Mesendoderm (in vitro differentiated cells): ENCODE results near the gene TMEM9.

Source experiments
- DNase-seq: peaks from one replicate; pipeline ENCODE4 v3.0.0; 2013
- H2AK5ac ChIP-seq: 2 replicates; pipeline ENCODE4 v1.6.1; 2013; ENCODE audit warnings: low read length, inconsistent platforms
- H2BK120ac ChIP-seq: 2 replicates; pipeline ENCODE4 v1.6.1; 2013; ENCODE audit warnings: low read depth, mild to moderate bottlenecking, low read length, moderate library complexity, mixed read lengths
- H2BK15ac ChIP-seq: replicated peaks from 2 replicates; pipeline ENCODE4 v1.6.1; 2013; ENCODE audit warnings: low read depth, mild to moderate bottlenecking, moderate library complexity
- H2BK5ac ChIP-seq: 2 replicates; pipeline ENCODE4 v1.6.1; 2013; ENCODE audit warnings: low read length, inconsistent platforms
- H3K18ac ChIP-seq: 2 replicates; pipeline ENCODE4 v1.6.1; 2013; ENCODE audit warnings: mild to moderate bottlenecking, low read length, mixed read lengths
- H3K23ac ChIP-seq: one replicate; pipeline ENCODE4 v1.6.1; 2013; ENCODE audit warnings: low read length
- H3K27ac ChIP-seq: 2 replicates; pipeline ENCODE4 v1.5.1; 2013; ENCODE audit warnings: low read depth, mild to moderate bottlenecking, inconsistent platforms, low read length, moderate library complexity
- H3K27me3 ChIP-seq: 2 replicates; pipeline ENCODE4 v1.6.1; 2013; ENCODE audit warnings: low read length, control low read depth, mild to moderate bottlenecking, inconsistent platforms; ENCODE audit not compliant: insufficient read depth, poor library complexity
- H3K36me3 ChIP-seq: 2 replicates; pipeline ENCODE4 v1.6.1; 2013; ENCODE audit warnings: low read length, inconsistent platforms; ENCODE audit not compliant: control insufficient read depth, insufficient read depth
- H3K4ac ChIP-seq: one replicate; pipeline ENCODE4 v1.6.1; 2013; ENCODE audit warnings: low read depth, mild to moderate bottlenecking, low read length, moderate library complexity
- H3K4me1 ChIP-seq: 2 replicates; pipeline ENCODE4 v1.6.1; 2013; ENCODE audit warnings: low read depth, low read length, inconsistent platforms; ENCODE audit not compliant: control insufficient read depth
- H3K4me2 ChIP-seq: 2 replicates; pipeline ENCODE4 v1.6.1; 2013; ENCODE audit warnings: low read length
- H3K4me3 ChIP-seq: 2 replicates; pipeline ENCODE4 v1.5.1; 2013; ENCODE audit warnings: mild to moderate bottlenecking, low read length
- H3K56ac ChIP-seq: one replicate; pipeline ENCODE4 v1.6.1; 2013; ENCODE audit warnings: low read length
- H3K79me1 ChIP-seq: 2 replicates; pipeline ENCODE4 v1.6.1; 2013; ENCODE audit warnings: low read length, inconsistent platforms
- H3K79me2 ChIP-seq: 2 replicates; pipeline ENCODE4 v1.6.1; 2013; ENCODE audit warnings: mild to moderate bottlenecking, low read length; ENCODE audit not compliant: control insufficient read depth, insufficient read depth
- H3K9ac ChIP-seq: 2 replicates; pipeline ENCODE4 v1.6.1; 2013; ENCODE audit warnings: low read length, inconsistent platforms
- H4K5ac ChIP-seq: one replicate; pipeline ENCODE4 v1.6.1; 2013; ENCODE audit warnings: low read length
- H4K8ac ChIP-seq: one replicate; pipeline ENCODE4 v1.6.1; 2013; ENCODE audit warnings: low read depth, mild to moderate bottlenecking, control low read depth, low read length, moderate library complexity
- WGBS: extraction: QIAGEN DNeasy Blood & Tissue Kit; methylation state at CpG from one replicate; pipeline ENCODE4 v1.1.7; 2013; ENCODE audit warnings: low lambda C conversion rate, missing lambda C conversion rate; ENCODE audit not compliant: insufficient coverage; ENCODE audit errors: extremely low coverage; 5-methylcytosine and 5-hydroxymethylcytosine counted together

Gene TMEM9

GRCh38 chr1:201146626-201147390, 7.5 kb downstream of the TMEM9 start:
- no peaks in the 10 kb centered on the region for H3K27me3 ChIP-seq
- H3K56ac ChIP-seq = no peak overlapping the region
- no peak overlapping the region for H2BK120ac ChIP-seq
- H3K4me1 ChIP-seq = no peaks in the 10 kb centered on the region
- no peak overlapping the region for H2AK5ac ChIP-seq
- H4K8ac ChIP-seq = no peak overlapping the region
- H3K9ac ChIP-seq = no peak overlapping the region
- H3K23ac ChIP-seq = no peak overlapping the region
- no peak for DNase-seq
- no peak overlapping the region for H3K4ac ChIP-seq
- no peaks in the 10 kb centered on the region for H3K79me2 ChIP-seq
- H4K5ac ChIP-seq = no peak overlapping the region
- H2BK15ac ChIP-seq = no peak overlapping the region
- no peak overlapping the region for H3K4me2 ChIP-seq
- H3K4me3 ChIP-seq = no peak overlapping the region
- H2BK5ac ChIP-seq = no peak overlapping the region
- peaks cover 2% of the 10 kb centered on the region for H3K79me1 ChIP-seq
- peaks cover 36% of the 10 kb centered on the region for H3K36me3 ChIP-seq
- H3K18ac ChIP-seq = no peak overlapping the region
- WGBS = no CpG with 5 or more reads among the region's 17 CpGs
- no peak overlapping the region for H3K27ac ChIP-seq

- Histone ChIP-seq H3K79me2 (no peaks in the 10 kb centered on the region), H3K27ac (no peak overlapping the region), H2BK5ac (no peak overlapping the region), H3K9ac (no peak overlapping the region), H3K79me1 (peaks cover 2% of the 10 kb centered on the region), H3K27me3 (no peaks in the 10 kb centered on the region), H3K56ac (no peak overlapping the region), H2BK120ac (no peak overlapping the region), H3K23ac (no peak overlapping the region), H2BK15ac (no peak overlapping the region), H3K4ac (no peak overlapping the region), H3K18ac (no peak overlapping the region), H3K4me2 (no peak overlapping the region), H3K4me1 (no peaks in the 10 kb centered on the region), H3K36me3 (peaks cover 36% of the 10 kb centered on the region), H4K8ac (no peak overlapping the region), H2AK5ac (no peak overlapping the region), H4K5ac (no peak overlapping the region), H3K4me3 (no peak overlapping the region)
- no peak for DNase-seq
- WGBS = no CpG with 5 or more reads among the region's 7 CpGs
Measured at GRCh38 chr1:201145816-201146215, 8.5 kb downstream of the TMEM9 start.

GRCh38 chr1:201145132-201145531, 9.1 kb downstream of the TMEM9 start:
- Histone ChIP-seq H3K4me3 (no peak overlapping the region), H3K79me2 (no peaks in the 10 kb centered on the region), H3K27ac (no peak overlapping the region), H3K4me1 (no peaks in the 10 kb centered on the region), H3K56ac (no peak overlapping the region), H2BK15ac (no peak overlapping the region), H2AK5ac (no peak overlapping the region), H4K5ac (no peak overlapping the region), H2BK120ac (no peak overlapping the region), H3K79me1 (peaks cover 2% of the 10 kb centered on the region), H3K36me3 (peaks cover 33% of the 10 kb centered on the region), H4K8ac (no peak overlapping the region), H3K9ac (no peak overlapping the region), H3K18ac (no peak overlapping the region), H3K4me2 (no peak overlapping the region), H3K23ac (no peak overlapping the region), H2BK5ac (no peak overlapping the region), H3K27me3 (no peaks in the 10 kb centered on the region), H3K4ac (no peak overlapping the region)
- DNase-seq = no peak
- WGBS = no CpG with 5 or more reads among the region's 3 CpGs

- WGBS = no CpG with 5 or more reads among the region's 5 CpGs
- Histone ChIP-seq H3K4ac (no peak overlapping the region), H4K5ac (no peak overlapping the region), H2BK120ac (no peak overlapping the region), H3K9ac (no peak overlapping the region), H3K36me3 (peaks cover 33% of the 10 kb centered on the region), H2BK5ac (no peak overlapping the region), H3K4me1 (no peaks in the 10 kb centered on the region), H3K18ac (no peak overlapping the region), H4K8ac (no peak overlapping the region), H3K79me1 (peaks cover 2% of the 10 kb centered on the region), H3K79me2 (no peaks in the 10 kb centered on the region), H2AK5ac (no peak overlapping the region), H3K4me2 (no peak overlapping the region), H3K27ac (no peak overlapping the region), H2BK15ac (no peak overlapping the region), H3K27me3 (no peaks in the 10 kb centered on the region), H3K56ac (no peak overlapping the region), H3K4me3 (no peak overlapping the region), H3K23ac (no peak overlapping the region)
- DNase-seq = no peak
Measured at GRCh38 chr1:201144701-201145100, 9.6 kb downstream of the TMEM9 start.

DNA sequence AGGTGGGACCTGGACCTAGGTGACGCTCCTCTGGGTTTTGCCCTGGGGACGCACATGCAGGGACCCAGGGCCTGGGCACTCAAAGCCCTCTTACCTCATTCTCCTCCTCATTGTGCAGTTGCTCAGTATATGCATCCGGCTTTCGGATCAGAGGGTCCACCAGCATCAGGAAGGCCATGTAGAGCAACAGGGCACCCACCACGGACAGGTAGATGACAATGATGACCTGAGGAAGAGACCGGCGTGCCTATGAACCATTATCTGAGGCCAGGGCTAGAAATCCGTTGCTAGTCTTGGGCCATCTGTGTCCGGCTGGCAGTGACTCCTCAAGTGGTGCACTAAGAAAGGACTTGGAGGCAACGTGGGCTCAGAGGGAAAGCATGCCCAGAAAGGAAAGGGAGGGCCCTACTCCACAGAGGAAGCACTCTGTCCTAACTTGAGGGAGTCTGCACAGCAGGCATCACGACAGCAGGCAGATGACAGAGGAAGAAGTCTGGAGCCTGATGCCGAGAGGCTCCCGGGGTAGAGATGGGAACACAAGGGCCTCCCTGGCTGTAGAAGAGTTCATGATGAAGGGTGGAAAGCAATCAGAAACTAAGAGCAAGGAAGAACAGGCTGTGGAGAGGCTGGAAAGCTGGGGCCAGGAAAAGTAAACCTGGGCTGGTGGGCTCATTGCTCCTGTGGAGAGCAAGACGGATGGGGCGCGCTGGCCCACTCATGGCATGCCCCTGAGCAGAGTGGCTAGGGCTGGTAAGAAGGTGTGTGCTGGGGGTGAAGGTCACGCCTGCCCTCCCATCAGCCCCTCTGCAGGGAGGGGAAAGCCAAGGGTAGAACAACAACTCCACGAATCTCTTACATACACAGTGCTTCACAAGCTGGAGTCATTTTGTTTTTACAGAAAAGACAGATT, 10.3 kb downstream of the TMEM9 start:
- Histone ChIP-seq H2BK120ac (no peak overlapping the region), H3K4me3 (no peak overlapping the region)
- WGBS = no CpG with 5 or more reads among the region's 18 CpGs

More for the DNA sequence above, 10.3 kb downstream of the TMEM9 start:
- no peak for DNase-seq
- H3K4ac ChIP-seq = no peak overlapping the region
- no peak overlapping the region for H2BK5ac ChIP-seq
- H3K79me1 ChIP-seq = peaks cover 2% of the 10 kb centered on the region
- H2BK15ac ChIP-seq = no peak overlapping the region
- no peaks in the 10 kb centered on the region for H3K27me3 ChIP-seq
- H4K5ac ChIP-seq = no peak overlapping the region
- H3K79me2 ChIP-seq = no peaks in the 10 kb centered on the region
- H3K27ac ChIP-seq = no peak overlapping the region
- H3K9ac ChIP-seq = no peak overlapping the region
- H3K23ac ChIP-seq = no peak overlapping the region
- H3K4me1 ChIP-seq = no peaks in the 10 kb centered on the region
- no peak overlapping the region for H2AK5ac ChIP-seq
- H3K18ac ChIP-seq = no peak overlapping the region
- no peak overlapping the region for H4K8ac ChIP-seq
- H3K4me2 ChIP-seq = no peak overlapping the region
- no peak overlapping the region for H3K56ac ChIP-seq
- H3K36me3 ChIP-seq = peaks cover 32% of the 10 kb centered on the region
